ENCODE results near the gene TDP1. TPM values are rescaled to one million over a fixed set of nuclear protein-coding genes. Genes with fewer than 3 reads are reported as not detected.

Gene TDP1
- total and polyA plus RNA-seq, 10 donors: 5.9 to 31.2 (median 24.2) TPM

DNA sequence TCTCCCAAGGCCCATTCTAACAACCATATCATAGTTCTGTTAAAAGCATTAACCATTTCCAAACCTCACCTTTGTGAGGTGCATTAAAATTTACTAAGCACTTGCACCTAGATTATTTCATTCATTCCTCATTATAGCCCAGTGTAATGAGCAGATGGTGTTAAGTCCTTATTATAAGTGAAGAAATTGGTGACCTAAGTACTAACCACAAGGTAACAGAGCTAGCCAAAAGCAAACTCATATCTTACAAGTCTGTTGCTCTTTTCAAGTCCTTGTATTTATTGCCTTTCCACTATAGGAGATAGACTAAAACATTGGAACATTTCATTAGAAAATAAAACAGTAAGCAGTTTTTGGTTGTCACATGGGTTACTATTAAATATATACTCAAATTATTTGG is 49.7 kb downstream of the TDP1 start:
- Histone ChIP-seq H3K4me3 (no peak overlapping the region), H3K27ac (no peak overlapping the region), H3K36me3 (peaks cover 0 to 100% (median 26%) of the 10 kb centered on the region in 6 donors), H3K9me3 (no peaks in the 10 kb centered on the region), H3K27me3 (replicated peaks in 1 of 7) (no peaks in the 10 kb centered on the region), H3K4me1 (no peaks in the 10 kb centered on the region)
- DNase-seq: no peak
- TF ChIP-seq, protein P1, sequence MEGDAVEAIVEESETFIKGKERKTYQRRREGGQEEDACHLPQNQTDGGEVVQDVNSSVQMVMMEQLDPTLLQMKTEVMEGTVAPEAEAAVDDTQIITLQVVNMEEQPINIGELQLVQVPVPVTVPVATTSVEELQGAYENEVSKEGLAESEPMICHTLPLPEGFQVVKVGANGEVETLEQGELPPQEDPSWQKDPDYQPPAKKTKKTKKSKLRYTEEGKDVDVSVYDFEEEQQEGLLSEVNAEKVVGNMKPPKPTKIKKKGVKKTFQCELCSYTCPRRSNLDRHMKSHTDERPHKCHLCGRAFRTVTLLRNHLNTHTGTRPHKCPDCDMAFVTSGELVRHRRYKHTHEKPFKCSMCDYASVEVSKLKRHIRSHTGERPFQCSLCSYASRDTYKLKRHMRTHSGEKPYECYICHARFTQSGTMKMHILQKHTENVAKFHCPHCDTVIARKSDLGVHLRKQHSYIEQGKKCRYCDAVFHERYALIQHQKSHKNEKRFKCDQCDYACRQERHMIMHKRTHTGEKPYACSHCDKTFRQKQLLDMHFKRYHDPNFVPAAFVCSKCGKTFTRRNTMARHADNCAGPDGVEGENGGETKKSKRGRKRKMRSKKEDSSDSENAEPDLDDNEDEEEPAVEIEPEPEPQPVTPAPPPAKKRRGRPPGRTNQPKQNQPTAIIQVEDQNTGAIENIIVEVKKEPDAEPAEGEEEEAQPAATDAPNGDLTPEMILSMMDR (IDR thresholded peaks at IDR 0.05 in 8 of 11, conservative IDR thresholded peaks at IDR 0.05 in 3 of 11): no peak
- TF ChIP-seq POLR2AphosphoS5 (IDR thresholded peaks at IDR 0.05): no peak
- TF ChIP-seq POLR2A (IDR thresholded peaks at IDR 0.05): no peak
- intact Hi-C loops (cut with DNase I; ENCODE audit: low total_unique reads): no loop called here

DNA sequence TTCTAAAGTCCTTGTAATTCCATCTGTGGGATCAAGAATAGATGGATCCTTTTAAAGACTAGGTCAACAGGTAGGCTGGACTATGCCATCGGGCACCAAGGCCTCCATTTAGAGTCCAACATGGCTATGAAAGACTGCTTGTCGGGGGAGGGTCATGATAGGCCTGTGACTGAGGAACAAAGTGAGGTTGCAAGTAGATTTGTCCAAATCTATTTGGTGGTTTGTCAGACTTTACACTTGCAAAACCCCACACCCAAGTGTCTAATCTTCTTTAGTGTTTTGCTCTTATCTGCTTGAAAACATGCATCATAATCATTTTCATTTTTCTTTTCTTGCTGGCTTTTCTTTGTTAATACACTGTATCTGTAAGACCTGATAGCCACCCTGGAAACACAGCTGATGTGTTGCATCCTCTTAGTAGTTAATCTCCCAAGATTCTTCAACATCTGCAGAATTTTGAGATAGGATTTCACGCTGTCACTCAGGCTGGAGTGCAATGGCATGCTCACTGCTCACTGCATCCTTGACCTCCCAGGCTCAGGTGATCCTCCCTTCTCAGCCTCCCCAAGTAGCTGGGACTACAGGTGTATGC is 50.3 kb downstream of the TDP1 start:
- Histone ChIP-seq H3K27me3 (replicated peaks in 1 of 7) (no peaks in the 10 kb centered on the region), H3K9me3 (no peaks in the 10 kb centered on the region), H3K4me3 (no peak overlapping the region), H3K36me3 (peaks cover 0 to 100% (median 26%) of the 10 kb centered on the region in 6 donors), H3K4me1 (no peaks in the 10 kb centered on the region), H3K27ac (no peak overlapping the region)
- no peak for DNase-seq
- WGBS, 5 donors: 92 to 100% (median 96%) methylated on average over 3 of the region's 3 CpGs
- intact Hi-C loops (cut with DNase I; ENCODE audit: low total_unique reads): no loop called here
- TF ChIP-seq POLR2AphosphoS5 (IDR thresholded peaks at IDR 0.05) (no peak), POLR2A (IDR thresholded peaks at IDR 0.05) (no peak)
- TF ChIP-seq, protein P1 (IDR thresholded peaks at IDR 0.05 in 8 of 11, conservative IDR thresholded peaks at IDR 0.05 in 3 of 11): no peak

DNA sequence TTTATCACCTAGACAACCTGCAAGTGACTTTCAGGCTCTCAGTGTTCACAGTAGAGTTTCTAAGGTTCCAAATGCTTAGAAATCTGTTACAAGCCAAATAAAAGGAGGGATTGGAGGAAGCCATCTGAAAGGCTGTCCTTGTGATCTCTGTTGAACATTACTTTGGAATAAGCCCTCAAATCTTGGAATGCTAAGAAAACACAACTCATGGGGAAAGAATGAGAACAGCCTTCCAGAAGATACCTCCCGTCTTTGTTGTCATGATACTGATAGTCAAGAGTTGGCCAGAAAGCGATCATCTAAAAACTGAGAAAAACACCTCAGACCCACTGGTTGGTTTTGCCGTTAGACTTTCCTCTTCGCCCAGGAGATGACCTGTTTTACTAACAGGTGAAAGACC is 61.6 kb downstream of the TDP1 start:
- Histone ChIP-seq H3K4me3 (no peak overlapping the region), H3K9me3 (peaks cover 0 to 5% (median 0%) of the 10 kb centered on the region in 8 donors), H3K36me3 (peaks cover 0 to 98% (median 57%) of the 10 kb centered on the region in 6 donors), H3K27ac (no peak overlapping the region), H3K4me1 (no peaks in the 10 kb centered on the region), H3K27me3 (replicated peaks in 1 of 7) (no peaks in the 10 kb centered on the region)
- 80 to 99% (median 96%) methylated on average over 4 of the region's 4 CpGs for WGBS, 5 donors
- intact Hi-C loops (cut with DNase I; ENCODE audit: low total_unique reads): no loop called here
- TF ChIP-seq, protein P1 (IDR thresholded peaks at IDR 0.05 in 8 of 11, conservative IDR thresholded peaks at IDR 0.05 in 3 of 11): no peak
- no peak for TF ChIP-seq POLR2A (IDR thresholded peaks at IDR 0.05)
- TF ChIP-seq POLR2AphosphoS5 (IDR thresholded peaks at IDR 0.05): no peak
- DNase-seq: no peak

DNA sequence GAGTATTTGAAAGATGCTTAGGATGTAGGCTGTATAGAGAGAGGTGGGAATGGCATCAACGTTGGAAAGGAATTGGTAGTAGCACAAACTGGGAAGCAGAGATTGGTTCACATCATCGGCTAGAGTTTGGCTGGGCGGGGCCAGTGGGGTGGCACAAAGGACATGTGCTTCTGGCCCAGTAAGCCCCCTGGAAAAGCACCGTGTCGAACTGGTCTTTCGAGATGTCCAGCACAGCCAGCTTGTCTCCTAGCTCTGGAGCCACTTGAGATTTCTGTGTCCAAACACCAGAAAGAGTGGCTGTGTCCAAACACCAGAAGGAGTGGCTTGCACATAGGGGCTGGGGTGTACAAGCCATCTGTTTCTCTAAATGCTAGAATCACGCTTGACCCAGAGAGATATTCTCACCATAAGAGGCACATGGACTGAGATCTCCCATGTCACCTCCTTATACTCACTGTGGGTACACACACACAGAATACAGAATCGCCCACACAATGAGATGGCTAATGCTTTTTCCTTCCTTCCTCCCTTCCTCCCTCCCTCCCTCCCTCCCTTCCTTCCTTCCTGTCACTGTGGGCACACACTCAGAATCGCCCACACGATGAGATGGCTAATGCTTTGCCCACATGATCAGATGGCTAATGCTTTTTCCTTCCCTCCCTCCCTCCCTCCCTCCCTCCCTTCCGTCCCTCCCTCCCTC is 64.2 kb downstream of the TDP1 start:
- intact Hi-C loops (cut with DNase I; ENCODE audit: low total_unique reads): no loop called here
- Histone ChIP-seq H3K36me3 (peaks cover 0 to 98% (median 64%) of the 10 kb centered on the region in 6 donors), H3K27ac (no peak overlapping the region), H3K4me3 (no peak overlapping the region), H3K4me1 (no peaks in the 10 kb centered on the region), H3K27me3 (replicated peaks in 1 of 7) (no peaks in the 10 kb centered on the region), H3K9me3 (no peaks in the 10 kb centered on the region)
- no peak for DNase-seq
- WGBS, 5 donors: 78 to 89% (median 85%) methylated on average over 10 to 11 of the region's 11 CpGs
- TF ChIP-seq POLR2A (IDR thresholded peaks at IDR 0.05): no peak
- no peak for TF ChIP-seq POLR2AphosphoS5 (IDR thresholded peaks at IDR 0.05)
- TF ChIP-seq, protein P1 (IDR thresholded peaks at IDR 0.05 in 8 of 11, conservative IDR thresholded peaks at IDR 0.05 in 3 of 11): no peak

Measured in spleen (tissue), 11 donors.